Inferior parietal cortex (tissue), 1 donor: ENCODE measurements around the gene ZNF747.
"Not testable (repeated sequence)": the region's sequence is repeated elsewhere in the genome, so short reads cannot be mapped to it uniquely, and the experiment has no call there.

ENCODE experiments used
- DNase-seq: peaks from one replicate; pipeline ENCODE4 v3.0.0-alpha.2; 2016; ENCODE audit errors: extremely low spot score

Gene ZNF747

DNA sequence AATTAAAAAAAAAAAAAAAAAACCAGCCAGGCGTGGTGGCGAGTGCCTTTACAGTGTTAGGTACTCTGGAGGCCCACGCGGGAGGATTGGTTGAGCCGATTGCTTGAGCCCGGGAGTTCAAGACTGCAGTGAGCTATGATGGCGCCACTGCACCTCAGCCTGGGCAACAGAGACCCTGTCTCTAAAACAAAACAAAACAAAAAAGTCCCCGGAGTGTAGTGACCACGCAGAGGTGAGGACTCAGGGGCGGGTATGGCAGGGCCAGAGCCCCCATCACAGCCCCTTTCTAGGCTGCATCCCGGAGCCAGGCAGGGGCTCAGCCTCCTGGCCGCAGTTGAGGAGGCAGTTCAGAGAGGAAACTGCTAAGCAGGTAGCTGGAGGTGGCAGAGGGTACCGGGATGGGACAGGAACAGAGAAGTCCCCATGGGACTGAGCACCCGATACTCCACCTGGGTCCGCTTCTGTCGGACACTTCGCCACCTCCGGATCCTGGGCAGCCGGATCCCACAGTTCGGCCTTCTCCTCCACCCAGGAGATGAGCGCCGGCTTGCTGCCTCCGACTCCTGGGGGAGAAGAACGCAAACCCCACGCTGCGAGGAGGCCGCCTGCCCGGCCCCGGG is 800 bp downstream of the ZNF747 start:
- no peak for DNase-seq

DNA sequence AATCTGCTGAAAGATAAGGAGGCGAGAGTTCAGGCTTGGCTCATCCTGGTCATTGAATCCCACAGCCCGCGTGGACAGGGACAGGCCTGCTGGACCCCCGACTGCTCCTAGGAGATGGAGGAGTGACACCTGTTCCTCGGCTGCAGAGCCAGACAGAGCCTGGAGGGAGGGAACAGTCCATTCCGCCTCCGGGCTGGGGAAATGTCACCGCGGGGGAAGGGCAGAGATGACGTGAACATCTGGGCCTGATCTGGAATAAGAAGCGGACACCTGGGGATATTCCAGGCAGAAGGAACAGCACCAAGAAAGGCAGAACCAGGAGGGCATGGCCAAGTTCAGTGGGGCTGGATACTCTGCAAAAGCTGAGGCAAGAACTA is 1.5 kb downstream of the ZNF747 start:
- no peak for DNase-seq

DNA sequence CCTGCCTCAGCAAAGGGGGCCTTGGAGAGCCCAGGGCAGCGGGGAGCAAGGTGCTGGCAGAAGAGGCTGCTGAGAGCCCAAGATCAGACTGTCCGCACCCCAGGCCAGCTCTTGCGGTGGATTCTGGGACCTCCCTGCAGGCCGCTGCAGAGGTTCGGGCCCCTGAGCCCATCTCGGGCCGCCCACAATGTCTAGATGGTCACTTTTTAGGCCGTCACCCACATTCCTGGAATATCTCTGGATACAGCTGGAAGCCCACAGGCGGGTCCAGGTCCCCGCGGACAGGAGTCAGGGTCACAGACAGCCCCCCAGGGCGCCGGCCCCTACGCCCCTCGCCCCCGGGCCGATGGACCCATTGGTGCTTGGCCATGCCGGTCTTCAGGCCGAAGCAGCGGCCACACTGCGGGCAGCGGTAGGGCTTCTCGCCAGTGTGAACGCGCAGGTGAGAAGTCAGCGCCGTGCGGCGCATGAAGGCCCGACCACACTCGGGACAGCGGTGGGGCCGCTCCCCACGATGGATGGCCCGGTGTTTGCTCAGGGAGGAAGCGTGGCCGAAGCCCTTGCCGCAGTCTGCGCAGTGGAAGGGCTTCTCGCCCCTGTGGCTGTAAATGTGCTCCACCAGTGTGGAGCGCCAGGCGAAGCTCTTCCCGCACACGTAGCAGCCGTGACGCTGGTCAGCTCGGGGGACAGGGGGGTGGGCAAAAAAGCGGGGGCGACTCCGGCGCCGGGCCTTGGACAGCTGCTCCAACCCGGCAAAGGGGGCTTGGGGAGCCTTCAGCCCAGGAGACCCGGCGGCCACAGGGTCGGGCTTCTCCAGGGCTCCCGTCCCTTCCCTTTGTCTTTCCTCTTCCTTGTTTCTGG is 2.1 kb downstream of the ZNF747 start:
- no peak for DNase-seq

- DNase-seq, result no peak
Observed at GRCh38 chr16:30530163-30531037, 4.3 kb downstream of the ZNF747 start.

GRCh38 chr16:30528799-30529457 is 5.7 kb downstream of the ZNF747 start:
- DNase-seq, result no peak

GRCh38 chr16:30527635-30528178 is 7.0 kb downstream of the ZNF747 start:
- peak; percentile 26 for DNase-seq

GRCh38 chr16:30526823-30527634 is 7.6 kb downstream of the ZNF747 start:
- DNase-seq, result peak; percentile 96

DNA sequence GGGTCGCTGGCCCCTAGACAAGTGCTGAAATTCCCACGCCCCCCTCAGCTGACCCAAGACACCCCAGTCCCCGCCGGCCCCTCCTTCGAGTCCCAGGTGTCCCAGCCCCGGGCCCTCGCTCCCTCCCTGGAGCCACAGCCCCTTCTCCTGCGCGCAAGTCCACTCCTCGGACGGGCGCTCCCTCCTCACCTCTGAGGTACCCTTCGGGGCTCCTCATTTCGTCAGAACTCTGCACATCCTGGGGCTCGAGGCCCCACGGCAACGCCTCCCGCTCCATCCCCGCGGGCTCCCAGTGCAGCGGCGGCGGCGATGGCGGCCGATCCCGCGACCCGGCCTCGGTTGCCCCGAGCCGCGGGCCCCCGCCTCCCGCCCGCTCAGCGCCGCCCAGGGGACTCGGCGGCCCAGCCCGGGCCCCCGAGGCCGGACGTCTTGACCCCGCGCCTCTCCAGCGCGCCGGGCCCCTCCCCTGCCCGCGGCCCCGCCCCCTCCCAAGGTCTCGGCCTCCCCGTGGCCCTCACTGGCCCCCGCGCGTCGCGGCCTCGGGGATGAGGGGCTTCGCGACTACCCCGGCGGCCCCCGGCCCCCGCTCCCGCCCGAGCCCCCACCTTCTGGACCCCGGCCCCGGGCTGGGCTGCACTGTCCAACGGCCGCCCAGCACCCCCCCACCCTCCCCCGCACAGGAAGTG is 8.4 kb downstream of the ZNF747 start, which contains the start of gene ZNF768:
Gene ZNF768 (minus strand): TSS at position 430 of the 686 bp plus-strand sequence. CDS start 153 bp downstream, at position 277.
- peak; percentile 7 for DNase-seq

DNA sequence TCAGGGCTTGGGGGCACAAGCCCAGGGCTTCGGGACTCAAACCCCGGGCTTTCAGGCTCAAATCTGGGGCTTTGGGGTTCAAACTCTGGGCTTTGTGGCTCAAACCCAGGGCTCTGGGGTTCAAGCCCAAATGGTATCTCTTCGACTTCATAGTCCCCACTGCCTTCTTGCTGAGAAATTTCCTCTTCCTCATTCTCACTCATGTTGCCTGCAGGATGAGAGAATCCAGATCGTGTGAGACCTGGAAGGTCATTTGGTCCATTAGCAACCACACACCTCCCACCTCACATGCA is 8.9 kb downstream of the ZNF747 start:
- DNase-seq, result no peak

DNA sequence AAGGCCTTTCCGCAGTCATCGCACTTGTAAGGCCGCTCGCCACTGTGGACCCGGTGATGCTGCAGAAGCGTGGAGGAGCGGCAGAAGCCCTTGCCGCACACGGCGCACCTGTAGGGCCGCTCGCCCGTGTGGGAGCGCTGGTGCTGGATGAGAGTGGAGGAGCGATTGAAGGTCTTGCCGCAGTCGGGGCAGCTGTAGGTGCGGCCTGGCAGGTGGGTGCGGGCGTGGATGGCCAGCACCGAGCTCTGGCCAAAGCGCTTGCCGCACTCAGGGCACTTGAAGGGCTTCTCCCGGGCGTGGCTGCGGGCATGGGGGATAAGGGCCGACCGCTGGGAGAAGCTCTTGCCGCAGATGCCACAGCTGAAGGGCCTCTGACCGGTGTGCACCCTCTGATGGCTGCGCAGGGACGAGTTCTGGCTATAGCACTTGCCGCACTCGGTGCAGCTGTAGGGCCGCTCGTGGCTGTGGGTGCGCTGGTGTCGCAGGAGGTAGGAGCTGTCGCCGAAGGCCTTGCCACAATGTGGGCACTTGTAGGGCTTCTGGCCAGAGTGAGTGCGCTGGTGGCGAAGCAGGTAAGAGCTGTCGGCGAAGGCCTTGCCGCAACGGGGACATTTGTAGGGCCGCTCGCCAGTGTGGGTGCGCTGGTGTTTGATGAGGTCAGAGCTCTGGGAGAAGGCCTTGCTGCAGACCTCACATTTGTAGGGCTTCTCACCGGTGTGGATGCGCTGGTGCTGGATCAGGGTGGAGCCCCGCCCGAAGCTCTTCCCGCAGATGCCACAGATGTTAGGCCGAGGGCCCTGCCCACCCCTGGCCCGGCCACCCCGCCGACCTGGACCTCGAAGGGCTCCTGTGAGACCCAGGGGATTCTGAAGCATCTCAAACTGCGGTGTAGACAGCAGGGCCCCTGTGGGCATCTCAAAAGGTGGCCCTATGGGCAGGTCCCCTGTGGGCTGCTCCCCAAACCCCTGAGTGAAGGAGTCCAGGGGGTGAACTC is 9.8 kb downstream of the ZNF747 start:
- no peak for DNase-seq

- no peak for DNase-seq
Observed at GRCh38 chr16:30523768-30524574, 10.7 kb downstream of the ZNF747 start.

- DNase-seq, result not testable (repeated sequence)
Observed at GRCh38 chr16:30522702-30523463, 11.8 kb downstream of the ZNF747 start.

- DNase-seq, result no peak
Observed at GRCh38 chr16:30521873-30522641, 12.6 kb downstream of the ZNF747 start.

- DNase-seq, result no peak
Observed at GRCh38 chr16:30521476-30521872, 13.2 kb downstream of the ZNF747 start.

DNA sequence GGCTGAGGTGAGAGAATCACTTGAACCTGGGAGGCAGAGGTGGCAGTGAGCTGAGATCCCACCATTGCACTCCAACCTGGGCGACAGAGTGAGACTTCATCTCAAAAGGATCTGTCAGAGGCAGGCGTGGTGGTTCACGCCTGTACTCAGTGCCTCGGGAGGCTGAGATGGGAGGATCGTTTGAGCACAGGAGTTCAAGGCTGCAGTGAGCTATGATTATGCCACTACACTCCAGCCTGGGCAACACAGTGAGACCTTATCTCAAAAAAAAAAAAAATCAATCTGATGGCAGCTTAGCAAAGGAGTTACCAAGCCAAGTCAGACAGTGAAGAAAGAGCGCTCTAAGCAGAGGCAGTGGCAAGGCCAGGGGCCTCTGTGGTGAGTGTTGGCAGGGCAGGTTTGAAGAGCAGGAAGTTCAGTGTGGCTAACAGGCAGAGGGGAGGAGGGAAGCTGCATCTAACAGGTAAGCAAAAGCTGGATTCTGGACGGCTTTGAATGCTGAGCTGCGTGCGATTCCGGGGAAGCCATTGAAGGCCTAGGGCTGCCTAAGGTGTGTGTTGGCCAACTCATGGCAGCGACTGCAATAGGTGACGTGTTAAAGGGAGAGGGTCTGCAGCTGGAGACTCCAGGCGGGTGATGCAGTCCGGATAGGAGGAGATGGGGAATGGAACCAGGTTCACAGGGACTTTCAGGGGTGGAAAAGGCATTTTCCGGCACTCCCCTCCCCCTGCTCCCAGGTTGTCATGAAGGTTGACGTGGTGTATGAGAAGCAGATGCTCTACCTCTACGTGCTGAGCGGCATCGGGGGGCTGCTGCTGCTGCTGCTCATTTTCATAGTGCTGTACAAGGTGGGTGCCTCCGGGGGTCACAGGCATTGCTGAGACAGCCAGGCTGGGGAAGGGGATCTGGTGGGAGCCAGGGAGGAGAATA is 15.3 kb downstream of the ZNF747 start:
- DNase-seq, result no peak
